ENCODE results near the gene NPAS3.

- TF ChIP-seq POLR2AphosphoS5 (IDR thresholded peaks at IDR 0.05; ENCODE audit: low read depth, low read length): no peak
- TF ChIP-seq TAF1 (IDR thresholded peaks at IDR 0.05; ENCODE audit: borderline replicate concordance, insufficient read depth, low read length): no peak
- TF ChIP-seq SIN3A (IDR thresholded peaks at IDR 0.05; ENCODE audit: borderline replicate concordance, insufficient read depth, low read length): no peak
Observed at GRCh38 chr14:32950584-32950983, 11.9 kb downstream of the NPAS3 start.

All from PFSK-1 (cell line).